GM12878 (cell line): ENCODE data around the gene SLC2A9. TPM values are rescaled to one million over a fixed set of nuclear protein-coding genes. Genes with fewer than 3 reads are reported as not detected.

ENCODE experiments used
- CREM ChIP-seq: IDR thresholded peaks from 2 replicates; pipeline ENCODE4 v1.6.1; 2014; ENCODE audit warnings: antibody characterized with exemption, low read depth
- EED ChIP-seq: sonication (generic); IDR thresholded peaks from 2 replicates; pipeline ENCODE4 v1.6.1; 2016; ENCODE audit warnings: antibody characterized with exemption, low read depth
- GABPA ChIP-seq: IDR thresholded peaks from 2 replicates; pipeline ENCODE4 v1.6.1; 2014; ENCODE audit warnings: antibody characterized with exemption, low read depth, mild to moderate bottlenecking, inconsistent platforms
- IKZF2 ChIP-seq, 2 experiments: fragments of 450-650 bp; IDR thresholded peaks; 2 replicates each; pipeline ENCODE4 v1.6.1; 2017; ENCODE audit warnings: mild to moderate bottlenecking in 2 of 2, moderate library complexity in 2 of 2
- JUND ChIP-seq: IDR thresholded peaks from 2 replicates; pipeline ENCODE4 v1.6.1; 2012; ENCODE audit warnings: low read depth, mild to moderate bottlenecking, low read length, improper control_type of control experiment, moderate library complexity
- NFXL1 ChIP-seq: fragments of 450-650 bp; IDR thresholded peaks from 2 replicates; pipeline ENCODE4 v1.6.1; 2017; ENCODE audit warnings: antibody characterized with exemption, mild to moderate bottlenecking, borderline replicate concordance
- POU2F2 ChIP-seq: IDR thresholded peaks from 3 replicates; pipeline ENCODE4 v1.6.1; 2011; ENCODE audit warnings: low read depth, mild to moderate bottlenecking, low read length, borderline replicate concordance
- RFX5 ChIP-seq: IDR thresholded peaks from 2 replicates; pipeline ENCODE4 v1.6.1; 2011; ENCODE audit warnings: low read depth, low read length, improper control_type of control experiment
- RUNX3 ChIP-seq: IDR thresholded peaks from 2 replicates; pipeline ENCODE4 v1.6.1; 2012; ENCODE audit warnings: low read length, inconsistent platforms
- polyA plus RNA-seq, 11 experiments: library from polyadenylated mRNA; depleted of rRNA in 4 of 11; unstranded in 6 of 11; stranded (reverse) in 5 of 11; fragments of >200 nt; fragmentation: Nextera tagmentation in 4 of 11; fragmentation: Illumina TruSeq in 1 of 11; extraction: Ambion mirVana in 4 of 11; extraction: Trizol in 1 of 11; gene quantifications; 1 replicate in 1 of 11; 2 replicates in 10 of 11; pipeline versions ENCODE4 v1.2.1 to v1.2.3, GENCODE V29; 2011 to 2016; ENCODE audit warnings: inconsistent platforms in 2 of 11, missing spikeins in 2 of 11, low read depth in 1 of 11
- total RNA-seq, 4 experiments: library from RNA; depleted of rRNA in 3 of 4; stranded (reverse); fragments of >200 nt in 3 of 4; fragmentation: Illumina TruSeq in 1 of 4; extraction: Trizol in 1 of 4; gene quantifications; 2 replicates each; pipeline versions ENCODE4 v1.2.1 to v1.2.3, GENCODE V29; 2013 to 2021
- TF ChIP-seq, protein P1 (sequence below): IDR thresholded peaks from 2 replicates; pipeline ENCODE4 v1.6.1; 2012; ENCODE audit warnings: improper control_type of control experiment, low read depth, low read length; ENCODE audit not compliant: insufficient replicate concordance
- TF ChIP-seq, protein P2 (sequence below): IDR thresholded peaks from 2 replicates; pipeline ENCODE4 v1.6.1; 2012; ENCODE audit warnings: low read length, inconsistent platforms
- TF ChIP-seq, protein P3 (sequence below): fragments of 150-350 bp; IDR thresholded peaks from 2 replicates; pipeline ENCODE4 v1.6.1; 2014; ENCODE audit warnings: mild to moderate bottlenecking, low read depth, low read length

SLC2A9 gene
- total and polyA plus RNA-seq, 10 of the 15 experiments (the other 5 are each of a cell fraction or from before 2014, with no cell fraction given), result 0.28 to 2.8 (median 1.2) TPM

DNA sequence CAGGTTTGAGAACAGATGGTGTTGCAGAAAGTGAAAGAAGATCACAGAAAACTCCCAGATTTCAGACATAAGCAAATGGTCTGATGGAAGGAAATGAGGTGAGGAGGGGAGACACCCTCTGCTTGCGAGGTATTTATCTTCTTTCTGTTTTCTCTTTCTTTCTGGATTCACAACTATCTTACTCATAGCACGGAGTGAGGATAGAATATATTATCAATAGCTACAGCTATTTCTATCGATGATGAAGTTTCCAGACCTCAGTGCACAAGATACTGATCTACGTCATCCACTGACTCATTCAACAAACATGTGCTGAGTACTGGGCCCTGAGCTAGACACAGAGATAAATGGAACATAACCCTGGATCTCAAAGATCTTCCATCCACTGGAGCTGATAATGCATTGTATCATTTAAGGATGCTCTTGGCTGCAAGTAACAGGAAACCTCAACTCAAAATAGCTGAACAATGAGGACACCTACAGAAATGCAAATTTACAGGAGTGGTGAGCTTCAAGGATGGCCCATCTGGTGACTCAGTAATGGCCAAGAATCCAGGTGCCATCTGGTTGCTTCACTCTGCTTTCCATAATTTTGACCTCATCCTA, 21.2 kb downstream of the SLC2A9 start (continued):
- TF ChIP-seq GABPA (0 out of 2 replicates have a peak, but pooled peaks have one; percentile 24), RUNX3 (peak; percentile 59), RFX5 (no peak), NFXL1 (no peak), CREM (peak; percentile 33; the same call in 1 of the 2 replicates), POU2F2 (peak; percentile 22; the same call in 1 of the 3 replicates), IKZF2 (IDR thresholded peaks at IDR 0.05) (0 out of 4 replicates have a peak, but pooled peaks of 1 of the 2 experiments have one; percentile 18), EED (peak; percentile 63), JUND (no peak)
- TF ChIP-seq, protein P1, sequence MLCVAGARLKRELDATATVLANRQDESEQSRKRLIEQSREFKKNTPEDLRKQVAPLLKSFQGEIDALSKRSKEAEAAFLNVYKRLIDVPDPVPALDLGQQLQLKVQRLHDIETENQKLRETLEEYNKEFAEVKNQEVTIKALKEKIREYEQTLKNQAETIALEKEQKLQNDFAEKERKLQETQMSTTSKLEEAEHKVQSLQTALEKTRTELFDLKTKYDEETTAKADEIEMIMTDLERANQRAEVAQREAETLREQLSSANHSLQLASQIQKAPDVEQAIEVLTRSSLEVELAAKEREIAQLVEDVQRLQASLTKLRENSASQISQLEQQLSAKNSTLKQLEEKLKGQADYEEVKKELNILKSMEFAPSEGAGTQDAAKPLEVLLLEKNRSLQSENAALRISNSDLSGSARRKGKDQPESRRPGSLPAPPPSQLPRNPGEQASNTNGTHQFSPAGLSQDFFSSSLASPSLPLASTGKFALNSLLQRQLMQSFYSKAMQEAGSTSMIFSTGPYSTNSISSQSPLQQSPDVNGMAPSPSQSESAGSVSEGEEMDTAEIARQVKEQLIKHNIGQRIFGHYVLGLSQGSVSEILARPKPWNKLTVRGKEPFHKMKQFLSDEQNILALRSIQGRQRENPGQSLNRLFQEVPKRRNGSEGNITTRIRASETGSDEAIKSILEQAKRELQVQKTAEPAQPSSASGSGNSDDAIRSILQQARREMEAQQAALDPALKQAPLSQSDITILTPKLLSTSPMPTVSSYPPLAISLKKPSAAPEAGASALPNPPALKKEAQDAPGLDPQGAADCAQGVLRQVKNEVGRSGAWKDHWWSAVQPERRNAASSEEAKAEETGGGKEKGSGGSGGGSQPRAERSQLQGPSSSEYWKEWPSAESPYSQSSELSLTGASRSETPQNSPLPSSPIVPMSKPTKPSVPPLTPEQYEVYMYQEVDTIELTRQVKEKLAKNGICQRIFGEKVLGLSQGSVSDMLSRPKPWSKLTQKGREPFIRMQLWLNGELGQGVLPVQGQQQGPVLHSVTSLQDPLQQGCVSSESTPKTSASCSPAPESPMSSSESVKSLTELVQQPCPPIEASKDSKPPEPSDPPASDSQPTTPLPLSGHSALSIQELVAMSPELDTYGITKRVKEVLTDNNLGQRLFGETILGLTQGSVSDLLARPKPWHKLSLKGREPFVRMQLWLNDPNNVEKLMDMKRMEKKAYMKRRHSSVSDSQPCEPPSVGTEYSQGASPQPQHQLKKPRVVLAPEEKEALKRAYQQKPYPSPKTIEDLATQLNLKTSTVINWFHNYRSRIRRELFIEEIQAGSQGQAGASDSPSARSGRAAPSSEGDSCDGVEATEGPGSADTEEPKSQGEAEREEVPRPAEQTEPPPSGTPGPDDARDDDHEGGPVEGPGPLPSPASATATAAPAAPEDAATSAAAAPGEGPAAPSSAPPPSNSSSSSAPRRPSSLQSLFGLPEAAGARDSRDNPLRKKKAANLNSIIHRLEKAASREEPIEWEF, result peak; percentile 30
- TF ChIP-seq, protein P2, sequence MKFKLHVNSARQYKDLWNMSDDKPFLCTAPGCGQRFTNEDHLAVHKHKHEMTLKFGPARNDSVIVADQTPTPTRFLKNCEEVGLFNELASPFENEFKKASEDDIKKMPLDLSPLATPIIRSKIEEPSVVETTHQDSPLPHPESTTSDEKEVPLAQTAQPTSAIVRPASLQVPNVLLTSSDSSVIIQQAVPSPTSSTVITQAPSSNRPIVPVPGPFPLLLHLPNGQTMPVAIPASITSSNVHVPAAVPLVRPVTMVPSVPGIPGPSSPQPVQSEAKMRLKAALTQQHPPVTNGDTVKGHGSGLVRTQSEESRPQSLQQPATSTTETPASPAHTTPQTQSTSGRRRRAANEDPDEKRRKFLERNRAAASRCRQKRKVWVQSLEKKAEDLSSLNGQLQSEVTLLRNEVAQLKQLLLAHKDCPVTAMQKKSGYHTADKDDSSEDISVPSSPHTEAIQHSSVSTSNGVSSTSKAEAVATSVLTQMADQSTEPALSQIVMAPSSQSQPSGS, result peak; percentile 58
- TF ChIP-seq, protein P3, sequence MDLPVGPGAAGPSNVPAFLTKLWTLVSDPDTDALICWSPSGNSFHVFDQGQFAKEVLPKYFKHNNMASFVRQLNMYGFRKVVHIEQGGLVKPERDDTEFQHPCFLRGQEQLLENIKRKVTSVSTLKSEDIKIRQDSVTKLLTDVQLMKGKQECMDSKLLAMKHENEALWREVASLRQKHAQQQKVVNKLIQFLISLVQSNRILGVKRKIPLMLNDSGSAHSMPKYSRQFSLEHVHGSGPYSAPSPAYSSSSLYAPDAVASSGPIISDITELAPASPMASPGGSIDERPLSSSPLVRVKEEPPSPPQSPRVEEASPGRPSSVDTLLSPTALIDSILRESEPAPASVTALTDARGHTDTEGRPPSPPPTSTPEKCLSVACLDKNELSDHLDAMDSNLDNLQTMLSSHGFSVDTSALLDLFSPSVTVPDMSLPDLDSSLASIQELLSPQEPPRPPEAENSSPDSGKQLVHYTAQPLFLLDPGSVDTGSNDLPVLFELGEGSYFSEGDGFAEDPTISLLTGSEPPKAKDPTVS, result no peak
